ENCODE results near the gene ILRUN. TPM values are rescaled to one million over a fixed set of nuclear protein-coding genes. Genes with fewer than 3 reads are reported as not detected.
A peak's percentile ranks its signal among the peaks of the same experiment; 100 is the strongest.
"Not testable (repeated sequence)": the region's sequence is repeated elsewhere in the genome, so short reads cannot be mapped to it uniquely, and the experiment has no call there.

Gene ILRUN
- total and polyA plus RNA-seq, 2 experiments from 2014 or later = 8.4 to 32.6 TPM

DNA sequence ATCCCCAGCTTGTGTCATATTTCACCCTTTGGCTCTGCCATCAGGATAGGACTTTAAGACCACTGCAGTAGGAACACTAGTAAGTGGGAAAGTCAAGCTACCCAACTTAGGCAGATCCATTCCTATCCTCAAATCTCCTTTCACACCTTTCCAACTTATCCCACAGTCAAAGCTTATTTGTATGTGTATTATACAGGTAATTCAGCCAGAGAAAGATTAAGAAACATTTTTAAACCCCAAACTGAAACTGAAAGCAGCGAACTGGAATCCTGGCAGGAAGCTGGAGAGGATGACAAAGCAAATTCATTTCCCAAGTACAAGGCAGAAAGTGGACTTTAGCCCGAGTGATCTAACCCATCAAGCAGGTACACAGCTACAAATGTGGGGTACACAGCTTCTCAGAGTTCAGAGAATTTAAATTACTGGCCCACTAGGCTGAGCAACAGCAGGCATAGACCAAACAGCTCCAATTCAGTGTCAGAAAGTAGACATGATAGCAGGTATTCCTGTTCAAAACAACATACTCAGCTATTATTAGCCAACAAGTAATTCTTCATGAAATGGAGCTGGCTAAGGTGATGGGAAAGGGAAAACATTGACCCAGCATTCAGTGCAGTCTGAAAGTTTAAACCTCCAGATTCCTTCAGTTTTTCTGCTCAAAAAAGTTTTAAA, 39.1 kb downstream of the ILRUN start:
- H3K27ac ChIP-seq = peak overlapping the region; percentile 98
- H2AFZ ChIP-seq = peak overlapping the region; percentile 72
- no peaks in the 10 kb centered on the region for H3K9me2 ChIP-seq (ENCODE audit: insufficient read depth)
- peak overlapping the region; percentile 99 for H3K4me2 ChIP-seq (ENCODE audit: unreplicated experiment)
- TF ChIP-seq EZH2 (IDR thresholded peaks at IDR 0.05; ENCODE audit: insufficient read depth, poor library complexity, severe bottlenecking) (no peak), EZH2phosphoT487 (IDR thresholded peaks at IDR 0.05; ENCODE audit: insufficient read depth, low read depth) (no peak)
- H3K27me3 ChIP-seq (replicated peaks; ENCODE audit: insufficient read depth) = no peaks in the 10 kb centered on the region
- H4K20me1 ChIP-seq (ENCODE audit: insufficient read depth) = no peaks in the 10 kb centered on the region
- DNase-seq = peak; percentile 90
- H3K4me1 ChIP-seq (ENCODE audit: insufficient read depth) = peaks cover 25% of the 10 kb centered on the region
- peaks cover 36% of the 10 kb centered on the region for H3F3A ChIP-seq (ENCODE audit: insufficient read depth)
- WGBS, 2 experiments (ENCODE audit: low coverage in 1 of 2, low lambda C conversion rate in 2 of 2, missing lambda C conversion rate in 2 of 2) = 3 to 4% methylated on average over 2 of the region's 2 CpGs
- no peaks in the 10 kb centered on the region for H3K9me3 ChIP-seq (ENCODE audit: low read depth)
- H3K9ac ChIP-seq = peak overlapping the region; percentile 82
- H3K79me2 ChIP-seq (ENCODE audit: insufficient read depth) = peaks cover 80% of the 10 kb centered on the region
- H3K4me3 ChIP-seq = peak overlapping the region; percentile 76
- H3K36me3 ChIP-seq (ENCODE audit: low read depth) = no peaks in the 10 kb centered on the region
- in situ Hi-C loops (cut with MboI) = no loop called here

- Histone ChIP-seq H3K27me3 (replicated peaks; ENCODE audit: insufficient read depth) (no peaks in the 10 kb centered on the region), H3K27ac (peak overlapping the region; percentile 98), H3K4me2 (ENCODE audit: unreplicated experiment) (peak overlapping the region; percentile 99), H3K9me2 (ENCODE audit: insufficient read depth) (no peaks in the 10 kb centered on the region), H3K9me3 (ENCODE audit: low read depth) (no peaks in the 10 kb centered on the region), H3K9ac (peak overlapping the region; percentile 82), H3K36me3 (ENCODE audit: low read depth) (no peaks in the 10 kb centered on the region), H3F3A (ENCODE audit: insufficient read depth) (peaks cover 36% of the 10 kb centered on the region), H4K20me1 (ENCODE audit: insufficient read depth) (no peaks in the 10 kb centered on the region), H3K79me2 (ENCODE audit: insufficient read depth) (peaks cover 80% of the 10 kb centered on the region), H3K4me3 (peak overlapping the region; percentile 76), H3K4me1 (ENCODE audit: insufficient read depth) (peaks cover 25% of the 10 kb centered on the region), H2AFZ (peak overlapping the region; percentile 72; the same call in 1 of the 2 replicates)
- WGBS, 2 experiments (ENCODE audit: low coverage in 1 of 2, low lambda C conversion rate in 2 of 2, missing lambda C conversion rate in 2 of 2) = 0% methylated on average over 1 of the region's 1 CpG
- in situ Hi-C loops (cut with MboI) = no loop called here
- TF ChIP-seq EZH2 (IDR thresholded peaks at IDR 0.05; ENCODE audit: insufficient read depth, poor library complexity, severe bottlenecking) = no peak
- TF ChIP-seq EZH2phosphoT487 (IDR thresholded peaks at IDR 0.05; ENCODE audit: insufficient read depth, low read depth) = no peak
- peak; percentile 71 for DNase-seq
Observed at GRCh38 chr6:34657037-34657306, 39.6 kb downstream of the ILRUN start.

DNA sequence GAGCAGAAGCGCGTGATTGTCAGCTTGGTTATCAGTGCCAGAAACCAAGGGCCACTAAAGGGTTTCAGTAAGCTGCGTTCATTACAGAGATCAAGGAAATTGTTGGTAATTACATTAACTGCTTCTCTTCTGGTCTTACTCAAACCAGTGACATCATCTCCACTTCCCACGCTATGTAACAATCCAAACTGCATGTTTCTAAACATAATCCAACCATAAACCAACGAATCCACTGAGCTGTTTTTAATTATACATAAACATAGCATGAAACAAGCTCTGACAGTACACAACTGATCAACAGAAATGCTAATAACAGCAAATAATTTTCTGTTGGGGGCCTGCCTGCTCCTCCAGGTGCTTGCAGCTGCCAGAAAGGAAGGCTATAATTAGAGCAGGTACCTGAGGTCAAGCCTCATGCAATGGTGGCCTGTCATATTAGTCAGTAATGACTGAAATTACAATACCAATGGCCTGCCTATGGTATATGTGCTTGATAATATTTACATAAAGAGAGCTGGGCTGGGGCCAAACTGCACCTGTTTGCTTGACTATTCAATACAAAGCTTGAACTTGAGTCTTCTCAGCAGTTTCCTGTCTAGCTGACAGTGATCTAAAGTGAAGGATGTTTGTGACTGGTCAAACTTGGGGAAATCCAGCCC, 40.1 kb downstream of the ILRUN start:
- Histone ChIP-seq H3K27me3 (replicated peaks; ENCODE audit: insufficient read depth) (no peaks in the 10 kb centered on the region), H3K27ac (peak overlapping the region; percentile 98), H3K36me3 (ENCODE audit: low read depth) (no peaks in the 10 kb centered on the region), H3K4me1 (ENCODE audit: insufficient read depth) (peaks cover 25% of the 10 kb centered on the region), H3K9me2 (ENCODE audit: insufficient read depth) (no peaks in the 10 kb centered on the region), H3K4me2 (ENCODE audit: unreplicated experiment) (peak overlapping the region; percentile 99), H3K9ac (peak overlapping the region; percentile 82), H3F3A (ENCODE audit: insufficient read depth) (peaks cover 36% of the 10 kb centered on the region), H3K9me3 (ENCODE audit: low read depth) (no peaks in the 10 kb centered on the region), H3K4me3 (peak overlapping the region; percentile 76), H2AFZ (no peak overlapping the region; the same call in 1 of the 2 replicates), H3K79me2 (ENCODE audit: insufficient read depth) (peaks cover 81% of the 10 kb centered on the region), H4K20me1 (ENCODE audit: insufficient read depth) (no peaks in the 10 kb centered on the region)
- no peak for TF ChIP-seq EZH2 (IDR thresholded peaks at IDR 0.05; ENCODE audit: insufficient read depth, poor library complexity, severe bottlenecking)
- TF ChIP-seq EZH2phosphoT487 (IDR thresholded peaks at IDR 0.05; ENCODE audit: insufficient read depth, low read depth) = no peak
- in situ Hi-C loops (cut with MboI) = no loop called here
- peak; percentile 87 for DNase-seq
- 26 to 29% methylated on average over 5 of the region's 5 CpGs for WGBS, 2 experiments (ENCODE audit: low coverage in 1 of 2, low lambda C conversion rate in 2 of 2, missing lambda C conversion rate in 2 of 2)

- in situ Hi-C loops (cut with MboI); DNase-seq; H3K9me2 ChIP-seq (ENCODE audit: insufficient read depth); H3K36me3 ChIP-seq (ENCODE audit: low read depth); H2AFZ ChIP-seq; H3K27me3 ChIP-seq (replicated peaks; ENCODE audit: insufficient read depth); H4K20me1 ChIP-seq (ENCODE audit: insufficient read depth); H3K9me3 ChIP-seq (ENCODE audit: low read depth): not testable (repeated sequence)
- peak overlapping the region; percentile 99 for H3K4me2 ChIP-seq (ENCODE audit: unreplicated experiment)
- 52 to 57% methylated on average over 11 of the region's 11 CpGs for WGBS, 2 experiments (ENCODE audit: low coverage in 1 of 2, low lambda C conversion rate in 2 of 2, missing lambda C conversion rate in 2 of 2)
- peak overlapping the region; percentile 82 for H3K9ac ChIP-seq
- peak overlapping the region; percentile 98 for H3K27ac ChIP-seq
- peak overlapping the region; percentile 76 for H3K4me3 ChIP-seq
- peaks cover 25% of the 10 kb centered on the region for H3K4me1 ChIP-seq (ENCODE audit: insufficient read depth)
- H3F3A ChIP-seq (ENCODE audit: insufficient read depth) = peaks cover 36% of the 10 kb centered on the region
- peaks cover 81% of the 10 kb centered on the region for H3K79me2 ChIP-seq (ENCODE audit: insufficient read depth)
Observed at GRCh38 chr6:34655876-34656377, 40.6 kb downstream of the ILRUN start.

Data from GM23248 (cell line).